Caco-2 (cell line): ENCODE measurements around the gene CDRT4. TPM values are rescaled to one million over a fixed set of nuclear protein-coding genes. Genes with fewer than 3 reads are reported as not detected.

Experiments used
- BruUV-seq: library from RNA; stranded (reverse); fragments of 400-500 nt; replicated peaks from 2 replicates; lab custom pipeline; 2021; lab: Mats Ljungman, UMichigan
- CTCF ChIA-PET: fragments of 300-600 bp; sonication (Branson Sonifier 250); formaldehyde crosslinking; loops from one replicate; lab custom pipeline; 2022; ENCODE audit warnings: antibody characterized with exemption; lab: Charles Lee
- POLR2A ChIA-PET: fragments of 300-600 bp; sonication (Branson Sonifier 250); formaldehyde crosslinking; loops from one replicate; lab custom pipeline; 2022; ENCODE audit warnings: antibody characterized with exemption; lab: Charles Lee
- DNase-seq, 2 experiments: peaks; one replicate each; pipeline versions ENCODE4 v3.0.0 to v3.0.0-alpha.2; 2020 to 2022
- H3K27me3 ChIP-seq: replicated peaks from 2 replicates; pipeline ENCODE4 v1.6.0; 2011; ENCODE audit warnings: low read length; ENCODE audit not compliant: control insufficient read depth, insufficient read depth
- H3K36me3 ChIP-seq: 2 replicates; pipeline ENCODE4 v1.5.1; 2011; ENCODE audit warnings: low read length; ENCODE audit not compliant: control insufficient read depth, insufficient read depth
- H3K4me1 ChIP-seq: fragments of 250-450 bp; sonication (Bioruptor Pico); 2 replicates; pipeline ENCODE4 v1.5.1; 2020; ENCODE audit warnings: mild to moderate bottlenecking
- H3K4me3 ChIP-seq: 2 replicates; pipeline ENCODE4 v1.5.1; 2011; ENCODE audit warnings: low read depth, mild to moderate bottlenecking, control low read depth, low read length
- H3K9me3 ChIP-seq: fragments of 250-450 bp; sonication (Bioruptor Pico); 2 replicates; pipeline ENCODE4 v1.5.1; 2020; ENCODE audit warnings: mild to moderate bottlenecking, moderate library complexity
- H3K27ac Mint-ChIP-seq: one replicate; pipeline ENCODE4 v1.8.0; 2022; ENCODE audit warnings: mixed read lengths; ENCODE audit not compliant: unreplicated experiment
- H3K27me3 Mint-ChIP-seq: one replicate; pipeline ENCODE4 v1.8.0; 2022; ENCODE audit warnings: mixed read lengths; ENCODE audit not compliant: insufficient read depth, unreplicated experiment
- H3K36me3 Mint-ChIP-seq: one replicate; pipeline ENCODE4 v1.8.0; 2022; ENCODE audit warnings: mild to moderate bottlenecking, mixed read lengths; ENCODE audit not compliant: insufficient read depth, unreplicated experiment
- H3K4me1 Mint-ChIP-seq: one replicate; pipeline ENCODE4 v1.8.0; 2022; ENCODE audit warnings: low read depth, mixed read lengths; ENCODE audit not compliant: unreplicated experiment
- H3K4me3 Mint-ChIP-seq: one replicate; pipeline ENCODE4 v1.8.0; 2022; ENCODE audit warnings: mild to moderate bottlenecking, moderate library complexity, mixed read lengths; ENCODE audit not compliant: unreplicated experiment
- H3K9me3 Mint-ChIP-seq: one replicate; pipeline ENCODE4 v1.8.0; 2022; ENCODE audit warnings: mixed read lengths; ENCODE audit not compliant: unreplicated experiment
- intact Hi-C: fragments of 100-400 bp; cut with micrococcal nuclease; formaldehyde crosslinking; loops from one replicate; pipeline ENCODE4 v1.10.0; 2022; ENCODE audit not compliant: unreplicated experiment
- total RNA-seq: library from RNA; stranded (reverse); gene quantifications from 2 replicates; pipeline ENCODE4 v1.2.3, GENCODE V29; 2022
- TF ChIP-seq, protein P1 (sequence below), 2 experiments: fragments of 200-600 bp in 1 of 2; IDR thresholded peaks; 1 replicate in 1 of 2; 2 replicates in 1 of 2; pipeline versions ENCODE4 v1.5.1 to v1.8.0; 2011 to 2022; ENCODE audit warnings: antibody characterized with exemption in 1 of 2, control low read depth in 1 of 2, inconsistent platforms in 1 of 2, low read depth in 1 of 2, low read length in 1 of 2, mild to moderate bottlenecking in 1 of 2, moderate library complexity in 1 of 2; ENCODE audit not compliant: insufficient read depth in 1 of 2, severe bottlenecking in 1 of 2, unreplicated experiment in 1 of 2

CDRT4 gene
- total RNA-seq, 1 experiment from 2014 or later, result 6.3 TPM

DNA sequence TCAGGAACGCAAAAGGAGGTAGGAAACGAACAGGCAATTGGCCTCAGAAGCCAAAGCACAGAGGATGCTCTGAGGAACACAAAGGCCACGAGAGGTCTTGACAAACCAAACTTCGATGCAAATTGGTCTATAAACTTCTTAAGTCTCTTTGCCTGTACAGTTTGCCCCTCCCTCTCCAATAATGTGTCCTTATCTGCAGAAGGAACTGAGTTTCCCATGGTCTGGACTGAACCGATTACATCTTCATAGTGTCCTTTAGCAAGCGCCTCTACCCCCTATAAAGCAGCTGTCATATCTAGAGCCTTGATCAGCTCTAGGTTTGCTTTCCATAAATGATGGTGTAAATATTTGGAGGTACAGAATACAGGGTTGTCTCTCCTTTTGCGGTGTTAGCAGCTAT, 3.1 kb upstream of the CDRT4 start:
- no peaks in the 10 kb centered on the region for H3K9me3 ChIP-seq
- Mint-ChIP-seq H3K4me3 (no peak overlapping the region), H3K36me3 (peaks cover 3% of the 10 kb centered on the region), H3K27me3 (no peaks in the 10 kb centered on the region), H3K9me3 (no peaks in the 10 kb centered on the region), H3K27ac (no peak overlapping the region), H3K4me1 (peaks cover 23% of the 10 kb centered on the region)
- intact Hi-C loops, result no loop called here
- DNase-seq, result no peak
- H3K36me3 ChIP-seq, result no peaks in the 10 kb centered on the region
- H3K27me3 ChIP-seq, result no peaks in the 10 kb centered on the region
- POLR2A ChIA-PET, result no interaction called here
- BruUV-seq, result no TSS peak
- H3K4me1 ChIP-seq, result peaks cover 3% of the 10 kb centered on the region; the same call in 1 of the 2 replicates
- CTCF ChIA-PET, result no interaction called here
- no peak overlapping the region for H3K4me3 ChIP-seq
- TF ChIP-seq, protein P1, sequence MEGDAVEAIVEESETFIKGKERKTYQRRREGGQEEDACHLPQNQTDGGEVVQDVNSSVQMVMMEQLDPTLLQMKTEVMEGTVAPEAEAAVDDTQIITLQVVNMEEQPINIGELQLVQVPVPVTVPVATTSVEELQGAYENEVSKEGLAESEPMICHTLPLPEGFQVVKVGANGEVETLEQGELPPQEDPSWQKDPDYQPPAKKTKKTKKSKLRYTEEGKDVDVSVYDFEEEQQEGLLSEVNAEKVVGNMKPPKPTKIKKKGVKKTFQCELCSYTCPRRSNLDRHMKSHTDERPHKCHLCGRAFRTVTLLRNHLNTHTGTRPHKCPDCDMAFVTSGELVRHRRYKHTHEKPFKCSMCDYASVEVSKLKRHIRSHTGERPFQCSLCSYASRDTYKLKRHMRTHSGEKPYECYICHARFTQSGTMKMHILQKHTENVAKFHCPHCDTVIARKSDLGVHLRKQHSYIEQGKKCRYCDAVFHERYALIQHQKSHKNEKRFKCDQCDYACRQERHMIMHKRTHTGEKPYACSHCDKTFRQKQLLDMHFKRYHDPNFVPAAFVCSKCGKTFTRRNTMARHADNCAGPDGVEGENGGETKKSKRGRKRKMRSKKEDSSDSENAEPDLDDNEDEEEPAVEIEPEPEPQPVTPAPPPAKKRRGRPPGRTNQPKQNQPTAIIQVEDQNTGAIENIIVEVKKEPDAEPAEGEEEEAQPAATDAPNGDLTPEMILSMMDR (IDR thresholded peaks at IDR 0.05; ENCODE audit: insufficient read depth in 1 of 2, low read depth in 1 of 2, low read length in 1 of 2, severe bottlenecking in 1 of 2, unreplicated experiment in 1 of 2), result no peak

DNA sequence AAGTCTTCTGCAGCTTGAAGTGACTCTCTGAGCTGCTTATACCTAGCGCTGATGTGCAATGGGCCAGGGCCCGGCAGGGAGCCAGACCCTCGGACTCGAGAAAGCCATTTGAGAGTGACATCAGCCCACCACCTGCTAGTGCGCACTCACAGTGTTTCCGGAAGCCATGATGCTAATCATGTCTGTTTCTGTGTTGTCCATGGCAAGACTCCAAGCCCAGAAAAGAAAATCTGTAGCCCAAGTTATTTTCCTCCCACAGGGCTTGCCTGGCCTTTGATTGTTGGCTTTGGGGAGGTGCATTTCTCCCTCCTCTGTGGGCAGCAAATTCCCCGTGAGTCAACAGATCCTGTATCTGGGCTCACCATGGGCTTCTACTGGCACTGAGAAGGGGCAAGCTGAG, 1.8 kb upstream of the CDRT4 start:
- Mint-ChIP-seq H3K27me3 (no peaks in the 10 kb centered on the region), H3K4me1 (peaks cover 16% of the 10 kb centered on the region), H3K36me3 (no peaks in the 10 kb centered on the region), H3K9me3 (no peaks in the 10 kb centered on the region), H3K27ac (no peak overlapping the region), H3K4me3 (no peak overlapping the region)
- no TSS peak for BruUV-seq
- POLR2A ChIA-PET, result no interaction called here
- intact Hi-C loops, result no loop called here
- no peak for DNase-seq
- H3K4me3 ChIP-seq, result no peak overlapping the region
- TF ChIP-seq, protein P1 (IDR thresholded peaks at IDR 0.05; ENCODE audit: insufficient read depth in 1 of 2, low read depth in 1 of 2, low read length in 1 of 2, severe bottlenecking in 1 of 2, unreplicated experiment in 1 of 2), result no peak
- H3K4me1 ChIP-seq, result no peaks in the 10 kb centered on the region
- H3K27me3 ChIP-seq, result no peaks in the 10 kb centered on the region
- no peaks in the 10 kb centered on the region for H3K9me3 ChIP-seq
- H3K36me3 ChIP-seq, result no peaks in the 10 kb centered on the region
- CTCF ChIA-PET, result no interaction called here

DNA sequence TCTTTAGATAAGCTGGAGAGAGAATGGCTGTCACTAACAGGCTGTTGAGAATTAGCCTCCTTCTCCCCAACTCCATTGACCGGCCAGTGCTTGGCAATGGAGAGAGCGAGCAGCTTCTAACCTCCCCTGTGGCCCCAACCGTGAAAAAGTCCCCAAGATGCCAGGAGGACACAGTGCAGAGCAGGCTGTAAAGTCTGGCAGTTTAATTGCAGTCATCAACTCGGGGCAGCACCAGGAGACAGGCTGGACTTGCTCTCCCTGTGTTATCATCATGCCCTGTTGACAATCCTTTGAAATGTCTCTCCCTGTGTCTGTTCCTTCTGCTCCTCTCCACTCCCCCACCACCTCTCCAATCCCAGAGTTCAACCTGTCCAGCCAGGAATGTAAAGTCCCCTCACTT, 705 bp upstream of the CDRT4 start:
- H3K9me3 ChIP-seq, result no peaks in the 10 kb centered on the region
- POLR2A ChIA-PET, result no interaction called here
- Mint-ChIP-seq H3K4me1 (peaks cover 16% of the 10 kb centered on the region), H3K9me3 (no peaks in the 10 kb centered on the region), H3K27me3 (no peaks in the 10 kb centered on the region), H3K36me3 (no peaks in the 10 kb centered on the region), H3K4me3 (no peak overlapping the region), H3K27ac (peak overlapping the region; percentile 48)
- TF ChIP-seq, protein P1 (IDR thresholded peaks at IDR 0.05; ENCODE audit: insufficient read depth in 1 of 2, low read depth in 1 of 2, low read length in 1 of 2, severe bottlenecking in 1 of 2, unreplicated experiment in 1 of 2), result no peak
- CTCF ChIA-PET, result no interaction called here
- H3K4me3 ChIP-seq, result no peak overlapping the region
- H3K36me3 ChIP-seq, result no peaks in the 10 kb centered on the region
- H3K4me1 ChIP-seq, result no peaks in the 10 kb centered on the region
- no peaks in the 10 kb centered on the region for H3K27me3 ChIP-seq
- intact Hi-C loops, result no loop called here
- no TSS peak for BruUV-seq
- DNase-seq, result peak; percentile 3 to 43
